H1 (cell line): Measurements from ENCODE around the gene ZFAND3. TPM values are rescaled to one million over a fixed set of nuclear protein-coding genes. Genes with fewer than 3 reads are reported as not detected.

Source experiments
- CTCF ChIA-PET: fragments of 300-600 bp; sonication (Branson Sonifier 250); formaldehyde crosslinking; loops from one replicate; lab custom pipeline; 2021; ENCODE audit not compliant: partially characterized antibody; lab: Charles Lee
- POLR2A ChIA-PET: fragments of 300-600 bp; sonication (Branson Sonifier 250); formaldehyde crosslinking; loops from one replicate; lab custom pipeline; 2021; ENCODE audit warnings: inconsistent platforms; ENCODE audit not compliant: partially characterized antibody; lab: Charles Lee
- DNase-seq, 2 experiments: peaks; one replicate each; pipeline versions ENCODE4 v3.0.0 to v3.0.0-alpha.2; 2010 to 2022; ENCODE audit warnings: low spot score in 2 of 2, low read depth in 1 of 2, mixed read lengths in 1 of 2
- FAIRE-seq: peaks from 2 replicates; lab custom pipeline; 2011; peaks lifted over from hg19 to GRCh38; lab: Jason Lieb, UNC
- H2AFZ ChIP-seq: 2 replicates; pipeline ENCODE4 v1.8.1; 2012; ENCODE audit warnings: low read length, inconsistent platforms
- H2AK5ac ChIP-seq: 2 replicates; pipeline ENCODE4 v1.6.1; 2013; ENCODE audit warnings: low read depth, low read length
- H2BK120ac ChIP-seq: replicated peaks from 2 replicates; pipeline ENCODE3; 2013; ENCODE audit warnings: low read depth, low read length, inconsistent platforms
- H2BK12ac ChIP-seq: 2 replicates; pipeline ENCODE4 v1.6.1; 2013; ENCODE audit warnings: low read depth, low read length
- H2BK15ac ChIP-seq: 2 replicates; pipeline ENCODE4 v1.6.1; 2013; ENCODE audit warnings: low read length
- H2BK20ac ChIP-seq: 2 replicates; pipeline ENCODE4 v1.6.1; 2013; ENCODE audit warnings: low read length
- H2BK5ac ChIP-seq: 2 replicates; pipeline ENCODE4 v1.6.1; 2013; ENCODE audit warnings: low read depth, low read length
- H3K14ac ChIP-seq: 2 replicates; pipeline ENCODE4 v1.6.1; 2013; ENCODE audit warnings: inconsistent platforms; ENCODE audit not compliant: insufficient read length
- H3K18ac ChIP-seq: 2 replicates; pipeline ENCODE4 v1.6.1; 2013; ENCODE audit warnings: low read length; ENCODE audit errors: extremely low read depth
- H3K23ac ChIP-seq: 2 replicates; pipeline ENCODE4 v1.6.1; 2013; ENCODE audit warnings: inconsistent platforms; ENCODE audit not compliant: insufficient read length
- H3K23me2 ChIP-seq: 2 replicates; pipeline ENCODE4 v1.6.1; 2013; ENCODE audit warnings: low read depth, low read length
- H3K27ac ChIP-seq: 2 replicates; pipeline ENCODE4 v1.6.1; 2011; ENCODE audit warnings: low read depth, low read length, inconsistent platforms
- H3K27me3 ChIP-seq, 4 experiments: replicated peaks in 1 of 4; 1 replicate in 1 of 4; 2 replicates in 3 of 4; pipeline versions ENCODE4 v1.6.1 to v1.8.1; 2011 to 2013; ENCODE audit warnings: low read length in 3 of 4, mild to moderate bottlenecking in 3 of 4, inconsistent platforms in 2 of 4, mixed read lengths in 2 of 4, moderate library complexity in 1 of 4; ENCODE audit not compliant: control insufficient read depth in 3 of 4, insufficient read depth in 3 of 4; ENCODE audit errors: extremely low read depth in 1 of 4
- H3K36me3 ChIP-seq, 4 experiments: 2 replicates each; pipeline versions ENCODE4 v1.6.1 to v1.8.1; 2011 to 2013; ENCODE audit warnings: mild to moderate bottlenecking in 4 of 4, low read length in 3 of 4, moderate library complexity in 2 of 4, control low read depth in 1 of 4, inconsistent platforms in 1 of 4; ENCODE audit not compliant: insufficient read depth in 4 of 4, control insufficient read depth in 2 of 4
- H3K4ac ChIP-seq: replicated peaks from 2 replicates; pipeline ENCODE3; 2013; ENCODE audit warnings: low read length, low read depth, mixed read lengths, inconsistent platforms; ENCODE audit not compliant: insufficient read length
- H3K4me1 ChIP-seq, 4 experiments: replicated peaks in 1 of 4; 1 replicate in 1 of 4; 2 replicates in 3 of 4; pipeline versions ENCODE4 v1.6.1 to v1.8.1; 2011 to 2013; ENCODE audit warnings: low read length in 3 of 4, inconsistent platforms in 2 of 4, mixed read lengths in 1 of 4; ENCODE audit not compliant: insufficient read depth in 4 of 4, control insufficient read depth in 3 of 4
- H3K4me2 ChIP-seq, 2 experiments: 2 replicates each; pipeline versions ENCODE4 v1.6.1 to v1.8.1; 2011 to 2013; ENCODE audit warnings: low read depth in 2 of 2, low read length in 2 of 2, control low read depth in 1 of 2, inconsistent platforms in 1 of 2, mild to moderate bottlenecking in 1 of 2; ENCODE audit not compliant: insufficient read depth in 1 of 2
- H3K4me3 ChIP-seq, 4 experiments: fragments of 200-600, 300-600 bp in 1 of 4; sonication (generic), shearing (Covaris generic), sonication (Bioruptor Twin) in 1 of 4; 2 replicates each; pipeline versions ENCODE4 v1.5.1 to v1.8.1; 2011 to 2016; ENCODE audit warnings: low read length in 4 of 4, low read depth in 3 of 4, control low read depth in 2 of 4, inconsistent platforms in 2 of 4, mild to moderate bottlenecking in 2 of 4, mixed read lengths in 1 of 4, moderate library complexity in 1 of 4; ENCODE audit not compliant: insufficient read depth in 2 of 4; ENCODE audit errors: extremely low read depth in 1 of 4
- H3K56ac ChIP-seq: replicated peaks from 2 replicates; pipeline ENCODE3; 2013; ENCODE audit warnings: low read depth, mild to moderate bottlenecking, mixed read lengths, low read length, inconsistent platforms; ENCODE audit not compliant: insufficient read length
- H3K79me1 ChIP-seq: 2 replicates; pipeline ENCODE4 v1.6.1; 2013; ENCODE audit warnings: low read depth, low read length, control low read depth
- H3K79me2 ChIP-seq, 2 experiments: 2 replicates each; pipeline versions ENCODE4 v1.6.1 to v1.8.1; 2012 to 2013; ENCODE audit warnings: low read length in 2 of 2, mild to moderate bottlenecking in 2 of 2, inconsistent platforms in 1 of 2; ENCODE audit not compliant: insufficient read depth in 2 of 2, control insufficient read depth in 1 of 2
- H3K9ac ChIP-seq, 4 experiments: replicated peaks in 1 of 4; 1 replicate in 1 of 4; 2 replicates in 3 of 4; pipeline versions ENCODE4 v1.6.1 to v1.8.1; 2011 to 2013; ENCODE audit warnings: low read depth in 3 of 4, low read length in 3 of 4, control low read depth in 2 of 4, mild to moderate bottlenecking in 2 of 4, moderate library complexity in 2 of 4, inconsistent platforms in 1 of 4; ENCODE audit errors: extremely low read depth in 1 of 4
- H3K9me3 ChIP-seq, 2 experiments: 2 replicates each; pipeline versions ENCODE4 v1.6.1 to v1.8.1; 2012 to 2013; ENCODE audit warnings: mild to moderate bottlenecking in 2 of 2, moderate library complexity in 2 of 2, control low read depth in 1 of 2, inconsistent platforms in 1 of 2, low read depth in 1 of 2, low read length in 1 of 2, mixed read lengths in 1 of 2; ENCODE audit not compliant: insufficient read depth in 2 of 2
- H4K20me1 ChIP-seq, 2 experiments: replicated peaks in 1 of 2; 2 replicates each; pipeline versions ENCODE3 to v1.8.1; 2011 to 2013; ENCODE audit warnings: inconsistent platforms in 2 of 2, low read length in 2 of 2, mild to moderate bottlenecking in 1 of 2; ENCODE audit not compliant: insufficient read depth in 2 of 2, control insufficient read depth in 1 of 2
- H4K5ac ChIP-seq: 2 replicates; pipeline ENCODE4 v1.6.1; 2013; ENCODE audit warnings: low read length, low read depth, mixed read lengths, inconsistent platforms; ENCODE audit not compliant: insufficient read length
- H4K8ac ChIP-seq: 2 replicates; pipeline ENCODE4 v1.8.0; 2013; ENCODE audit warnings: mild to moderate bottlenecking, moderate library complexity, low read length, inconsistent platforms; ENCODE audit not compliant: insufficient read depth; ENCODE audit errors: extremely low read depth
- H4K91ac ChIP-seq: replicated peaks from 2 replicates; pipeline ENCODE3; 2013; ENCODE audit warnings: low read length, mixed read lengths, inconsistent platforms; ENCODE audit not compliant: insufficient read length
- BRCA1 ChIP-seq: IDR thresholded peaks from 2 replicates; pipeline ENCODE4 v1.6.1; 2012; ENCODE audit warnings: low read depth, low read length, improper control_type of control experiment
- SP2 ChIP-seq: IDR thresholded peaks from 2 replicates; pipeline ENCODE4 v1.6.1; 2012; ENCODE audit warnings: mild to moderate bottlenecking, low read length, inconsistent platforms
- WGBS, 2 experiments: shearing (Covaris generic) in 1 of 2; methylation state at CpG; one replicate each; pipeline versions ENCODE4 v1.1.6 to v1.1.7; 2013 to 2015; ENCODE audit warnings: low lambda C conversion rate in 2 of 2, mixed read lengths in 2 of 2, inconsistent platforms in 1 of 2, low coverage in 1 of 2, missing lambda C conversion rate in 1 of 2; ENCODE audit not compliant: insufficient replicate concordance in 2 of 2, insufficient coverage in 1 of 2, insufficient read length in 1 of 2; ENCODE audit errors: extremely low coverage in 1 of 2, missing lambda C conversion rate in 1 of 2; 5-methylcytosine and 5-hydroxymethylcytosine counted together
- polyA plus RNA-seq, 7 experiments: library from polyadenylated mRNA; depleted of rRNA in 3 of 7; stranded (reverse) in 5 of 7; unstranded in 2 of 7; fragments of >200 nt in 5 of 7; fragments of 200-250 nt in 2 of 7; gene quantifications; 1 replicate in 5 of 7; 2 replicates in 1 of 7; 4 replicates in 1 of 7; pipeline versions ENCODE4 v1.2.1 to v1.2.3, GENCODE V29; 2011 to 2013; ENCODE audit warnings: missing spikeins in 2 of 7, mixed read lengths in 2 of 7
- total RNA-seq: library from RNA; stranded (reverse); fragmentation: NEBNext Ultra II Directional; extraction: Animal tissue kit (Norgen Biotek cat#: 25700); gene quantifications from 2 replicates; pipeline ENCODE4 v1.2.1, GENCODE V29; 2021

ZFAND3 gene
- total and polyA plus RNA-seq, 2 of the 8 experiments (the other 6 are each of a cell fraction or from before 2014, with no cell fraction given), result 13.0 to 51.3 TPM

DNA sequence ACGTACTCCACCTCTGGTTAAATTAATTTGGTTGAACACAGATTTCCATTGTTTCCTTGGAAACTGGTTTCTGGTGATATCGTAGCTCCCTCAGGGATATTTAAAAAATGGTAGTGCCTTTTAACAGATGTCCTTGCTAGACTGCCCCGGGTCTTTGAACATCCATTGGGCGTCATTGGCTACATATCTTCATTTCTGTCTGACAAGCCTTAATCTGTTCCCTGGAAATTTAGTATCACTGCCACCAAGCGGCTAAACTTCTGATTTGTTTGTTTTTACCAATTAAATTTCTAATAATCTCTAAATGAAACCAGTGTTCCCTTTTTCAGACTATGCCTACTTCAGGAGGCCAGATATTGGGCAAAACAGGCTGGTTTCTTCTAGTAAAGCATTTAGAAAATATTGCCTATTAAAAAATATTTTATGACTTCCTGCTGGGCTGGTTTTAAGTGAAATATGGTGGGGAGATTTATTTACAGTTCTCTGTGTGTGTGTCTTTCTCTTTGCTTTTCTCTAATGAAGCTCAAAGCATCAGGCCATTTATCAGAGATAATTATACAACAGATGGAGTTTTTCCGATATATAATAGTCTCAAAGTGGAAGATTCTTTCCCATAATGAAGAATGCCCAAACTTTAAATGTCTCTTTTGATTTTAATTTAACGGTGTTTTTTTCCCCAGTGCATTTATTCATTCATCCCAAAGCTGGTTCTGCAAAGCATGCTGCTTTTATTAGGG lies 249.5 kb downstream of the ZFAND3 start:
- Histone ChIP-seq H4K91ac (no peak overlapping the region), H3K4me2 (no peak overlapping the region), H3K36me3 (no peaks in the 10 kb centered on the region), H3K4me3 (no peak overlapping the region), H2BK5ac (no peak overlapping the region), H3K79me1 (no peaks in the 10 kb centered on the region), H3K14ac (no peak overlapping the region), H3K18ac (no peak overlapping the region), H3K9me3 (no peaks in the 10 kb centered on the region), H2BK20ac (no peak overlapping the region), H4K5ac (no peak overlapping the region), H3K4ac (no peak overlapping the region), H3K9ac (no peak overlapping the region), H3K4me1 (0 out of 7 replicates have a peak, but pooled peaks cover 0 to 2% (median 0%) of the 10 kb centered on the region in 4 experiments), H3K23me2 (no peaks in the 10 kb centered on the region), H3K27ac (no peak overlapping the region), H2BK120ac (no peak overlapping the region), H2BK12ac (no peak overlapping the region), H3K23ac (no peak overlapping the region), H3K79me2 (no peaks in the 10 kb centered on the region), H3K56ac (no peak overlapping the region), H3K27me3 (no peaks in the 10 kb centered on the region), H2BK15ac (no peak overlapping the region), H2AK5ac (no peak overlapping the region), H2AFZ (no peak overlapping the region), H4K20me1 (peaks cover 1 to 2% of the 10 kb centered on the region in 2 experiments), H4K8ac (no peak overlapping the region)
- FAIRE-seq, result no peak
- CTCF ChIA-PET, result interaction anchor here (0.7 to 1.1 kb wide), 2 partner anchors 18 to 36 kb away, joined by 3 to 4 read pairs; no protein-coding TSS in a partner anchor
- POLR2A ChIA-PET, result no interaction called here
- DNase-seq, result no peak
- 91% methylated on average over 7 of the region's 7 CpGs; no CpG with 5 or more reads in 1 of the 2 experiments for WGBS, 2 experiments
- TF ChIP-seq BRCA1 (no peak), SP2 (no peak)
